Thyroid gland (tissue), 4 donors: ENCODE results near the gene CCDC148. TPM values are rescaled to one million over a fixed set of nuclear protein-coding genes. Genes with fewer than 3 reads are reported as not detected.

Source experiments
- DNase-seq, 2 donors: peaks; one replicate each; pipeline ENCODE4 v3.0.0-alpha.2; 2019
- H3K27ac ChIP-seq, 3 donors: fragments of 200-600 bp; sonication (generic); 1 replicate in 2 of 3; 2 replicates in 1 of 3; pipeline ENCODE4 v1.5.1; 2016 to 2019; ENCODE audit warnings: mild to moderate bottlenecking in 1 of 3, moderate library complexity in 1 of 3
- H3K27me3 ChIP-seq: fragments of 200-600 bp; sonication (generic); one replicate; pipeline ENCODE4 v1.5.1; 2019
- H3K36me3 ChIP-seq, 2 donors: fragments of 200-600 bp; sonication (generic); one replicate each; pipeline ENCODE4 v1.5.1; 2016 to 2019
- H3K4me1 ChIP-seq, 2 donors: fragments of 200-600 bp; sonication (generic); one replicate each; pipeline ENCODE4 v1.5.1; 2017 to 2019
- H3K4me3 ChIP-seq, 3 donors: fragments of 200-600 bp; sonication (generic); replicated peaks in 1 of 3; 1 replicate in 2 of 3; 2 replicates in 1 of 3; pipeline ENCODE4 v1.5.1; 2016; ENCODE audit warnings: mild to moderate bottlenecking in 1 of 3
- H3K9me3 ChIP-seq: fragments of 200-600 bp; sonication (generic); one replicate; pipeline ENCODE4 v1.5.1; 2017
- POLR2A ChIP-seq, 2 donors: fragments of 450-650 bp; IDR thresholded peaks; one replicate each; pipeline ENCODE4 v1.6.1; 2017; ENCODE audit warnings: antibody characterized with exemption in 2 of 2, mild to moderate bottlenecking in 2 of 2, moderate library complexity in 1 of 2
- WGBS, 2 donors: methylation state at CpG; one replicate each; pipeline ENCODE4 v1.1.5; 2017; 5-methylcytosine and 5-hydroxymethylcytosine counted together
- intact Hi-C: fragments of 100-400 bp; cut with DNase I; formaldehyde crosslinking; loops from one replicate; pipeline ENCODE4 v1.15.1; 2023
- total RNA-seq, 4 donors: library from RNA; depleted of rRNA; stranded (reverse); fragments of >200 nt; gene quantifications; one replicate each; pipeline ENCODE4 v1.2.3, GENCODE V29; 2016
- TF ChIP-seq, protein P1 (sequence below), 6 experiments: fragments of 200-600 bp in 3 of 6; fragments of 450-650 bp in 3 of 6; sonication (generic) in 3 of 6; IDR thresholded peaks; one replicate each; pipeline ENCODE4 v1.5.1; 2016 to 2019; ENCODE audit warnings: antibody characterized with exemption in 6 of 6, mild to moderate bottlenecking in 2 of 6, inconsistent platforms in 1 of 6, moderate library complexity in 1 of 6

The CCDC148 gene
- total RNA-seq, 4 donors from 2014 or later, result 4.6 to 10.7 (median 7.4) TPM

DNA sequence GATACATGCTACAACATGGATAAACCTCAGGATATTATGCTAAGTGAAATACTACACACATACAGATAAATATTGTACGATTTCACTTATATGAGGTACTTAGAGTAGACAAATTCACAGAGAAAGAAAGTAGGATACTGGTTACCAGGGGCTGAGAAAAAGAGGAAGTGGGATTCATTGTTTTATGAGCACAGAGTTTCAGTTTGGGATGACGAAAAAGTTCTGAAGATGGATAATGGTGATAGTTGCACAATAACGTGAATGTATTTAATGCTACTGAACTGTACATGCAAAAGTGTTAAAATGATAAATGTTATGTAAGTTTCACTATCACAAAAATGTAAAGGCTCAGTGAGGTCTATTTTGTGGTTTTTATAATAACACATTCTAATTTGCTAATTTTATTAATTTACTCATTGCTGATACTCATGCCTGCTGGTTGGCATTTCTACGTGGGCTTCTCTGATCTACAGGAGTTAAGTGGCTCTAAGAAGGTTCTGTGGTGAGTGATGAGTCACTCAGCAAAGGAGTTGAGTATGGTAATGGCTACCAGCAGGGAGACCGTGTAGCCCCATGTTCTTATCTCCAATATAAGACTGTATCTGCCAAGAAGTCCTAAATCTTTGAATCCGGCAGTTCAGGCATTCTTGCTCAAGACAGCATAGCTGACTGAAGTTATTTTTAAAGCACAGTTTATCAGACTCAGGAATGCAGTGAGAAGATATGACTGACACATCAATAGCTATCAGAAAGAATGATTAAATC, 313.8 kb downstream of the CCDC148 start:
- no peaks in the 10 kb centered on the region for H3K9me3 ChIP-seq
- H3K27me3 ChIP-seq, result no peaks in the 10 kb centered on the region
- H3K4me1 ChIP-seq, result no peaks in the 10 kb centered on the region
- no peak for DNase-seq
- no peak overlapping the region for H3K4me3 ChIP-seq
- H3K27ac ChIP-seq, result no peak overlapping the region
- TF ChIP-seq, protein P1, sequence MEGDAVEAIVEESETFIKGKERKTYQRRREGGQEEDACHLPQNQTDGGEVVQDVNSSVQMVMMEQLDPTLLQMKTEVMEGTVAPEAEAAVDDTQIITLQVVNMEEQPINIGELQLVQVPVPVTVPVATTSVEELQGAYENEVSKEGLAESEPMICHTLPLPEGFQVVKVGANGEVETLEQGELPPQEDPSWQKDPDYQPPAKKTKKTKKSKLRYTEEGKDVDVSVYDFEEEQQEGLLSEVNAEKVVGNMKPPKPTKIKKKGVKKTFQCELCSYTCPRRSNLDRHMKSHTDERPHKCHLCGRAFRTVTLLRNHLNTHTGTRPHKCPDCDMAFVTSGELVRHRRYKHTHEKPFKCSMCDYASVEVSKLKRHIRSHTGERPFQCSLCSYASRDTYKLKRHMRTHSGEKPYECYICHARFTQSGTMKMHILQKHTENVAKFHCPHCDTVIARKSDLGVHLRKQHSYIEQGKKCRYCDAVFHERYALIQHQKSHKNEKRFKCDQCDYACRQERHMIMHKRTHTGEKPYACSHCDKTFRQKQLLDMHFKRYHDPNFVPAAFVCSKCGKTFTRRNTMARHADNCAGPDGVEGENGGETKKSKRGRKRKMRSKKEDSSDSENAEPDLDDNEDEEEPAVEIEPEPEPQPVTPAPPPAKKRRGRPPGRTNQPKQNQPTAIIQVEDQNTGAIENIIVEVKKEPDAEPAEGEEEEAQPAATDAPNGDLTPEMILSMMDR (IDR thresholded peaks at IDR 0.05), result no peak
- no peak for TF ChIP-seq POLR2A (IDR thresholded peaks at IDR 0.05)
- no peaks in the 10 kb centered on the region for H3K36me3 ChIP-seq
- WGBS, 2 donors, result 83% methylated on average over 6 of the region's 6 CpGs
- intact Hi-C loops, result no loop called here

DNA sequence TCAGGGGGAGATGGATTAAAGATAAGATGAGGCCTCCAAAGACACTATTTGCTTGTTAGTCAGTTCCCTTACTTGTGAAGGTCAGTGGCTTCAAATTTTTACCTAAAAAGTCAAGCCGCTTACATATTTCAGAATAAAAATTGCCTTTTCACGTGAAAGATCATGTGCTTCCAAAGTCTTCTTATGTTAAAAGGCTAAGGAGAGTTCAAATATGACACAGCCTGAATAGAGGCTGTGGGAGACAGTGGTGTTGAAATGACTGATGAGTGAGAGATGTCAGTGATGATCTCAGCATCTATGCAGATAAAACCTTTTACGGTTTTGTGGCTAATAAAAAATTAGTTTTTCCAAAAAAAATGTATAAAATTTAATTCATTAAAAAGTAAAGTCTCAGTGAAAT, 314.4 kb downstream of the CCDC148 start:
- no peaks in the 10 kb centered on the region for H3K36me3 ChIP-seq
- H3K4me1 ChIP-seq, result no peaks in the 10 kb centered on the region
- DNase-seq, result no peak
- no peaks in the 10 kb centered on the region for H3K9me3 ChIP-seq
- no peak overlapping the region for H3K4me3 ChIP-seq
- WGBS, 2 donors, result 89 to 94% methylated on average over 3 of the region's 3 CpGs
- H3K27ac ChIP-seq, result no peak overlapping the region
- H3K27me3 ChIP-seq, result no peaks in the 10 kb centered on the region
- intact Hi-C loops, result no loop called here
- TF ChIP-seq, protein P1 (IDR thresholded peaks at IDR 0.05), result no peak
- no peak for TF ChIP-seq POLR2A (IDR thresholded peaks at IDR 0.05)

DNA sequence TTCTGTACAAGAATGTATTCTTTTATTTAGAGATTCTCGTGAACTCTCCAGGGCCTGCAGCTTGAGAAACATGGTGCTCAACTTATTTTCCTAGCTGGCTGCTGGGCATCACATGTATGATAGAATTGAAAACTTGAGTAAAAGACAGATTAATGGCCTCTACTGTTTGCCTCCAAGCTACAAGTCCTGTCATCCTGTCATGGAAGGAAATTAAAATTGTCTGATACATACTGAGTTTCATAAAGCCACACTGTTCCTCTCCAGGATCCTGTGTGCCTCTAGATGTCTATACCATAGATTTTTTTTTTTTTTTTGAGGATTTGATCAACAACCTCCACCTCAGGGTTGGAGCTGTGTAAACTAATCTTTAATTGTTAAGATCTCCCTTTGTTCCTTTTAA, 316.4 kb downstream of the CCDC148 start:
- Histone ChIP-seq H3K27me3 (no peaks in the 10 kb centered on the region), H3K9me3 (no peaks in the 10 kb centered on the region), H3K4me1 (no peaks in the 10 kb centered on the region), H3K27ac (no peak overlapping the region), H3K4me3 (no peak overlapping the region), H3K36me3 (no peaks in the 10 kb centered on the region)
- 95% methylated on average over 1 of the region's 1 CpG for WGBS, 2 donors
- DNase-seq, result no peak
- intact Hi-C loops, result no loop called here
- no peak for TF ChIP-seq POLR2A (IDR thresholded peaks at IDR 0.05)
- TF ChIP-seq, protein P1 (IDR thresholded peaks at IDR 0.05), result no peak

DNA sequence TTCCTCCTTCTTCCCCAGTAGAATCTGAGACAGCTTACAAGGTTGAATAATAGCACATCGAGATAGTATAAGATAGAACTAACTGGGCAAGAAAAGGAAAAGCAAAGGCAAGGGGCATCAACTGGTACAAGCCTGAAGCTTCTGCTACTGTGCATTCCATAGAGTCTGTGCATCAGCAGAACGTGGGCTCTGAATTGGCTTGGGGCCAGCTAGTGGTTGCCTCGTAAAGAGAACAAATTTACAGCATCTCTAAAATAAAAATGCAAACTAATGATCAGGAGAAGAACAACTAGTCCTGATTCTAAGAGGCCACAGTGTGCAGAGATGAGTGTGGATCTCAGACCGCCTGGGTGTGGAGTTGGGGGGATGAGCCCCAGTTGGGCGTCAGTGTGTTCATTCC, 318.3 kb downstream of the CCDC148 start:
- no peak overlapping the region for H3K27ac ChIP-seq
- intact Hi-C loops, result no loop called here
- no peak overlapping the region for H3K4me3 ChIP-seq
- TF ChIP-seq, protein P1 (IDR thresholded peaks at IDR 0.05), result no peak
- TF ChIP-seq POLR2A (IDR thresholded peaks at IDR 0.05), result no peak
- 49 to 57% methylated on average over 5 of the region's 5 CpGs for WGBS, 2 donors
- H3K4me1 ChIP-seq, result no peaks in the 10 kb centered on the region
- H3K36me3 ChIP-seq, result no peaks in the 10 kb centered on the region
- H3K27me3 ChIP-seq, result no peaks in the 10 kb centered on the region
- no peaks in the 10 kb centered on the region for H3K9me3 ChIP-seq
- DNase-seq, result no peak

DNA sequence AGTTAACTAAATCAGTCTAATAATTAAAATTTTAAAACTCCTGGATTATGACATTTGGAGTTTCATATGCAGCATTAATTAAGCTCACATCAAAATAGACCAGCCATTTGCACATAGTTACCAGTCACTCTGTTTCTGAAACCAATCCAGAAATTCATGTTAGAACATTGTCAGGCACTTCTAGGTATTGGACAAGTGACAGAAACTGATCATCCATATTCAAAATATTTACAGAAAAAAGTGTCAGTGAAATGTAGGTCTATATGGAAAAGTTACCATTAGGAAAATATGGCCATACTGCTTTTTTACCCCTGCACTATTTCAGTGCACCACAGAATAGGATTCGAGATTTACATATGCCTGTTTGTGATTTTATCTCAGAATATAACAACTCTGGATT, 321.5 kb downstream of the CCDC148 start:
- no peaks in the 10 kb centered on the region for H3K9me3 ChIP-seq
- H3K36me3 ChIP-seq, result no peaks in the 10 kb centered on the region
- WGBS, 2 donors, result 92 to 95% methylated on average over 1 of the region's 1 CpG
- peaks cover 7% of the 10 kb centered on the region in 2 donors for H3K4me1 ChIP-seq
- H3K4me3 ChIP-seq, result no peak overlapping the region
- H3K27me3 ChIP-seq, result no peaks in the 10 kb centered on the region
- DNase-seq, result no peak
- intact Hi-C loops, result no loop called here
- H3K27ac ChIP-seq, result no peak overlapping the region
- no peak for TF ChIP-seq POLR2A (IDR thresholded peaks at IDR 0.05)
- TF ChIP-seq, protein P1 (IDR thresholded peaks at IDR 0.05), result no peak
